ENCODE data around the gene MGMT. TPM values are rescaled to one million over a fixed set of nuclear protein-coding genes. Genes with fewer than 3 reads are reported as not detected.

MGMT gene
- total RNA-seq, result 13.1 and 14.8 TPM in 2 replicates

GRCh38 chr10:129466703-129467358 is at the start of gene MGMT:
Gene MGMT, plus strand, starts transcription at chr10:129467241.

